Measurements from ENCODE around the gene TREML1.

TREML1 gene

DNA sequence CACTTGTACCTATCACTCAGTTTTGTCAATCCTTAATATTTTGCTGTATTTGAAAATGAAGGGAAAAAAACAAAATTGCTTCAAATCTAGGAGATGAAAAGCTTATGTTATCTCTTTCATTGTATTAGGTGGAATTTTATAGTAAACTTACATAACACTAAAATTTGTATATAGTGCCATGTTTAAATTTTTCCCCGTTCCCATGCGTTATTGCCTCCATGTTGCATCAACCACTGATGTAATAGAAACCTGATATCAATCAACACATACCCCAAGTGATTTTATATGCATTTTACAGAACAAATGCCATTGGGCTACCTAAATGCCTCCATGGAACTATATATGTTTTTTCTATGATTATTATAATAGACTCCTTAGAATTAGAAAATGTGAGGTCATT, 23.5 kb upstream of the TREML1 start:
- FAIRE-seq, result no peak

DNA sequence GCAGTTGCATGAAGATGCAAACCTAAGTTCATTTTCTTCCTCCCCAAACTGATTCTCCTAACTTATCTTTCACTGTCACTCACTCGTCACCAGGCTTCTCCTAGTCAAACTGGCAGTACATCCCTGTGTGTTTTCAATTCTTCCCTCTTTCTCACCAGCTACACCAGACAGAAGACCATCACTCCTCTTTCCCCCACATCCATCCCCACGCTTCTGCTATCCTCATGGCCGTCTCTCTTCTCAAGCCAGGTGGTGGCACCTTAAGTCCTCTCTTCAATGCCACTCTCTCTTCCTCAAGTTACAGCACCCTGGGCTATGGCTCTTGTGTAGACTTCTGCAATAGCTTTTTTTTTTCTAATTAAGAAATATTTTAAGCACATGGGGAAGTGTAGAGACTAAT, 23.1 kb upstream of the TREML1 start:
- FAIRE-seq, result no peak

DNA sequence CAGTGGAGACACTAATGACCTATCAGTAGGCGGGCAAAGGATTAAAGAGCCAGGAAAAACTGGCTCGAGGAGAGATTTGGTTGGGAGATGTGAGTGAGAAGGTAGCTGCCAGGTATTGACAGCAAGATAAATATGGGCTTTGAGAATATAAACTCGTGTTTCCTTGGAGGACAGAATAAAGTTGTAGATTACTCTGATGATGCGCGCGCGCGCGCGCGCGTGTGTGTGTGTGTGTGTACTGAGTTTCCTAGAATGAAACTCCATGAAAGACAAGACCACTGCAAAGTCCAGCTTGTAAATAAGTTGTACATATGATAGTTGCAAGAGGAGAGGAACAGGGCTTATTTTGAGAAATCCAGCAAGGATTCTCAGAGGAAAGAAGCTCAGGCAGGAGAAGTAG, 22.0 kb upstream of the TREML1 start:
- no peak for FAIRE-seq

DNA sequence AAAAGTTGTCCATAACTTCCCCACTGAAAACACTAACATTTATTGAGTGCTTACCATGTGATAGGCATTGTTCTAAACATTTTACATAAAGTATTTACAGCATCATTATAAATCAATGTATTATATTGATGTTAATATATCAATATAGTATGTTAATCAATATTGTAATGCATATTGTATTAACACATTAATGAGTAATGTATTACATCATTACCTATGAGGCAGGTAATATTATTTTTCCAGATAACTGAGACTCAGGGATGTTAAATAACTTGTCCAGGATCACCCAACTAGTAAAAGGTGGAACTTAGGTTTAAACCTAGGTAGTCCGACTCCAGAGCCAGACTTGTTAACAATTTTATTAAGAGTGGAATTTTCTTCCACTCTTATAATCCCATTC, 20.9 kb upstream of the TREML1 start:
- no peak for FAIRE-seq

DNA sequence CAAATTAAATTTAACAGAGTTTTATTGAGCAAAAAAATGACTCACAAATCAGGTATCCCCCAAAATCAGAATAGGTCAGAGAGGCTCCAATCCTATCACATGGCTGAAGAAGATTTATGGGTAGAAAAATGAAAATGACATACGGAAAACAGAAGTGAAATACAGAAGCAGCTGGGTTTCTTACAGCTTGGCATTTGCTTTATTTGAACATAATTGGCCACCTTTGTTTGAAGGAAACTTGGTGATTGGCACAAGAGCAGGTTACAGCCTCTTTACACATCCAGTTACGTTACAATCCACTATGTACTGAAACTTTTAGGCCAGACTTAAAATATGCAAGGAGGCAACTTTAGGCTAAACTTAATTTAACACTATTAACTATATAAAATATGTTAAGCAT, 20.5 kb upstream of the TREML1 start:
- FAIRE-seq, result no peak

DNA sequence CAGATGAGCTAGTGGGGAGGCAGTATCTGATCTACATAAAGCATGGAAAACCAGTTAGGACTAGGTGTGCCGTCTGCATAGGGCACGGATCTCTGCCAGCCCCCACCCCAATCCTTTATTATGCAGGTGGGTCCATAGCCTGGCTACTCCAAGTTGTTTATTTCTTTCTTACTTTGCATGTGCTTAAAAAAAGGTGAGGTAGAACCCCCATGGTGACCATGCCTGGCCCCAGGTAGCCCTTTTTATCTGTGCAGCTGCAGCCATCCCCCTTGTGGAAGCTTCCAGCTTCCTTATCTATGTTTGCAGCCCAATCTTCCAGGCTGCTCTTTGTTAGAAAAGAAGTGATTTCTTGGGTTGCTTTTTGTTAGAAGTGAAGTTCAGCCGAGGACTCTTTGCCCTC, 17.8 kb upstream of the TREML1 start:
- FAIRE-seq, result no peak

DNA sequence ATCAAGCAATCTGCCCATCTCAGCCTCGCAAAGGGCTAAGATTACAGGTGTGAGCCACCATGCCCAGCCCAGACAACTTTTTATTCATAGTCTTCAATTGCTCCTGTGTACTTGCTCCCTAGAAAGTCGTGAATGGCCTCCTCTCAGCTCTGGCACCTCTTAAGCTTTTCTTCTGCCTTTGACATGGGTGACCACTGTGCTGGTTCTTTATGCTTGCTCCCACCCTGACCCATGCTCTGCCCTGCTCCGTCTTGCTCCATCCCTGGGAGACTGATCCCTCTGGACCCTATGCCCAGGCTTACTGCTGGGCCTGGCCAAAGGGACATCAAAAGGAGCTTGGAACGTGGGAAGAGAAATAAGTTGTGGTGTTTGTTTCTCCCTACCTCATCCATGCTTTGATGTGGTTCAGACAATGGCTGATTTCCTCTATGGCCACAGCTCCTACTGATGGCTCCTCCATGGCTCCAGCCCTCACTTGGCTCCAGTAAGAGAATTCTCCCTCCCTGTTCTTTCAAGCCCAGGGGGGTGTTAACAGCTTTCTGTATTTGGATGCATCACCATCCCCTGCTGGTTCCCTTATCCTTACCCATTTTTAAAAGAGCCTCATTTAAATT, 16.5 kb upstream of the TREML1 start:
- FAIRE-seq, result no peak

DNA sequence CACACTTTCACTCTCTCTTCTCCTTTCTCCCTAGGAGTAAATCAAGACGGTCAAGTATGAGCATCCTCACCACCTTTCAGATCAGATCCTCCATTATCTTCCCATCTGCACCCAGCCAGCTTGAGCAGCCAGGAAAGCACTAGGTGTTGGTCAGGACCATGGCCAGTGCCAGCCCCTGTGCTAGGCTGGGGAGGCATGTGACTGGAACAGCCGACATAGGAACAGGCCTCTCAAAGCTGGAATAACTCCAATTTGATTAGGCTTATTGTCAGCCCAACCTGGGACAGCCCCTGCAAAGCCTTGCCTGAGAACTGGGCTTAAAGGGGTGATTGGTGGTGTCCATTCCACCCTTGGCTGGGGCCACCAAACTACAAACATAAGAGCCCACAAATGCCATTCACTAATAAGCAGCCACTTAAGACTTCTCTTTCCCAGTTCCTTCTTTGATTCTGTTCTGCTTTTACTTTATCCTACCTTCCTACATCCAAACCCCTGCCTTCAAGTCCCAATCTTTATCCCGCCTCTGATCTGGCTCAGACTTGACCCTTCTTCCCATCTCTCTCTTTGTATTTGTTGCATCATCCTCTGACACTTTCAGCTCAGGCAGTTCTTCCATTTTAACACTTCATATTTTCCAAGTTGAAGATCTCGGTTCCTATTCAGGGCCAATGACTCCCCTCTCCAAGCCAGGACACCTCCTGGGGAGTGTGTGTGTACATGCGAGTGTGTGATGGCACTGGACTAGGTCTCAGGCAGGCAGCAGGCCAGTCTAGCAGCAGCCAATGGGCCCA, 13.2 kb upstream of the TREML1 start:
- no peak for FAIRE-seq

DNA sequence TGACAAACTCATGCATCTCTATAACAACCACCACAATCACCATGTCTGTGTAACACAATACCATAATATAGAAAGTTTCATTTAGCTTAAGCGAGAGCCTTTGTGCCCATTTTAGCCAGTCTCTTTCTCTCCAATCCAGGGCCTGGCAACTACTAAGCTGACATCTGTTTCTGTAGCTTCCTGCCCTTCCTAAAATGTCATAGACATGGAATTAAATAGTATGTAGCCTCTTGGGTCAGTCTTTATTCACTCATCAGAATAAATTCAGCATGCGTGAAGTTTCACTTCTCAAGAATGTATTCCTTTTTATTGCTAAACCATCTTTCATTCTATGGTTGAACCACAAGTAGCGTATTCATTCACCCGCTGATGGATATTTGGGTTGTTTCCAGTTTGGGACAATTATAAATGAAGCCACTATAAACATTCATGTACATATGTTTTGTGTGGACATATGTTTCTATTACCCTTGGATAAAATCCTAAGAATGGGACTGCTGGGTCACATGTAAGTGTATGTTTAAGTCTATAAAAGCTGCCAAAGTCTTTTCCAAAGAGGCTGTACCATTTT, 10.5 kb upstream of the TREML1 start:
- no peak for FAIRE-seq

DNA sequence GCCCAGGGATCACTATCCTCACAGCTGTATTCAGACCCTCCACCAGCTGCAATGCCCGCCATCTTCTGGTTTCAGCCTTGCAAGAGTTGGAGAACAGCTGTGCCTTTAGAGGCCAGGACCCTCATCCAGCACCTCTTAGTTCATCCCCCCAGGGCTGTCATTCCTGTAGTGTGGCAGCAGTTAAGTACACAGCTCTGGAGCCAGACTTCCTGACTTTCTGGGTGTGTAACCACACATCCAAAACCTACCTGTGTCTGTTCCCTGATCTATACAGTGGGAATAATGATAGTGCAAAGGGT, 9.2 kb upstream of the TREML1 start:
- FAIRE-seq, result no peak

DNA sequence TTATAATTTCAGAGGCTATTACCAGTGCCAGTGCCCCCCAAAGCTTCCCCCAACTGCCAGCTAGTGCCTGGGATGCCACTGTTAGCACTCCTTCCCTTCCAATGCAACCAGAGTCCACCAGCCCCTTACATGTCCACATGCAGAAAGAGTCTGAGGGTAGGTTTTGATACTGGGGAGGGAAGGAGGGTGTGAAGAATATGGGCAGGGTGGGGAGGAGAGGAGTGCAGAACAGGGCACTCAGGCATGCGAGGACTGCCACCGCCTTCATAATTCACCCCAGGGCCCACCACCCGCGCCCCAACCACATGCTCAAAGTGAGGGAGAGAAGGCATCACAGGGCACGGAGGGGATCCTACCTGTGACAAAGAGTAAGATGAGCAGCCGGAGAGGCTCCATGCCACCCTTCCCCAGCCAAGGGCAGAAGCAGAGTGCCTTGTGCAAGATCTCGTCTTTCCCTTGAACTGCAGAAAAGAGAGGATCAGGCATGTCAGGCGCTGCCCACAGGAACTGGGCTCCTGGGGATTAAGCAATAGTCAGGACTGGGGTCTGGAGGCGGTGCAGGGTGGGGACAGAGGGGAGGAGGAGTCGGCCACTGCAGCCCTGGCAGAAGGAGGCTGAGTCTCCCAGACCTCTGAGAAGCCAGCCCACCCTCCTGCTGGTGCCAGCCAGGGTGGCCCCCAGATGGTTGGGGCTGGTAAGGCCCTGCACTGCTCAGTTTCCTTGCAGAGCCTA, 8.7 kb upstream of the TREML1 start, which contains the start of gene TREM2:
Gene TREM2, minus strand, starts transcription at position 430 of the 732 bp plus-strand sequence. Its CDS starts 34 bp downstream, at position 396.
- no peak for FAIRE-seq

DNA sequence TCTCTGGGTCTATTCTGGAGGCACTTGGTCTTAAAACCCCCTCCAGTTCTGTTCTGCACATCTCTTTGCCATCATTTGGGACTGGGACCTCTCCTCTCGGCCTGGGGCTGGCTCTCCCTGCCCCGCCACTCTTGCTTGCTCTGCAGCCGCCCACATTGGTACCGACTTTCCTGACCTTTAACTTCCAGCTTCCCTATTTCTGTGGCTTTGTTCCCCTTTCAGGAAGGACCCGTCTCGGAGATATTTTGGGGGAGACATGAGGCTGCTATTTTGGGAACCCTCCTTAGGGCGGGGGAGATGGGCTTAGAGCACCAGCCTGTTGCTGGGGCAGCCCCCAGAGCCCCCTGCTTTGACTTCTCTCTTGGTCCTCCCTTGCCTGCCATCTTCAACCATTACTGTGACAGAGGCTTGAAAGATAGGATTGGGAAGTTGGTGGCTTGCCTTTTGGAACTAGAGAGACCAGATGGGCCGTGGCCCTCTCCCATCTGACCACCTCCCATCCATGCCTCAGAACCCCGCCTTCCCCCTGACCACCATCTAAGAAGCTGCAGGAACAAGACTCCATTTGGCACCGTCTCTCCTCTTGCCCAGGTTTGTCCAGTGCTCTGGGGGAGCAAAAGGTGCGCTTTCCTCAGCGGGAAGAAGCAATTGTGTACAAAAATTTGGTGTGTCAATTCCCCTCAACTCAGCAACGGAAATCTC, 7.9 kb upstream of the TREML1 start:
- no peak for FAIRE-seq

DNA sequence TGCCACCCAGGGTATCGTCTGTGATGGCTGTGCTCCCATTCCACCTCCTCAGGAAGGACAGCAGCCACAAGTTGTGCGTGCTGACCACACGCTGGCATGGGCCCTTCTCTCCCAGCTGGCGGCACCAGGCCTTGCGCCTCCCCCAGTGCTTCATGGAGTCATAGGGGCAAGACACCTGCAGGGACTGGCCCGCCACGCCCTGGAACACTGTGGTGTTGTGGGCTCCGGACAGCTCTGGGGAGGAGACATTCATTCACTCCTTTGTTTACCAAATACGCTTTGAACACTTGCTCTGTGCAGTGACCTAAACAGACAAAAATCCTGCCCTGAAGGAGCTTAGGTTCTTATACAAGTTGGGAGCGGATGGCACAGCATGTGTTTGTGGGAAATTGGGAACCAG, 7.2 kb upstream of the TREML1 start:
- FAIRE-seq, result no peak

DNA sequence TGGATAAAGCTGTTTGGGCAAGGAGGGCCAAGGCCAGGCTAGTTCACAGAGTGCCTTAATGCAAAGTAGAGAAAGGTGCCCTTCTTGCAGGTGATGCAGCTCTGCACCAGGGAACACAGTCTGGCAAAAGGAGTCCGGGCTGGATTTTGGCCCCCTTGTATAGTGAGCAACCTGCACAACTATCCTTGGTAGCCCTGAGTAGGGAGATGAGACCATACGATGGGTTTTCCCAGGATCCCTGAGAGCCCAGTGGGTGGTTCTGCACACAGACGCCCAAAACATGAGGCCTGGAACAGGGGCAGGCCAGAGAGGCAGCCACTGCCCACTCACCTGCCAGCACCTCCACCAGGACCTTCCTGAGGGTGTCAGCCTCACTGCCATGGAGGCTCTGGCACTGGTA, 6.8 kb upstream of the TREML1 start:
- FAIRE-seq, result no peak

DNA sequence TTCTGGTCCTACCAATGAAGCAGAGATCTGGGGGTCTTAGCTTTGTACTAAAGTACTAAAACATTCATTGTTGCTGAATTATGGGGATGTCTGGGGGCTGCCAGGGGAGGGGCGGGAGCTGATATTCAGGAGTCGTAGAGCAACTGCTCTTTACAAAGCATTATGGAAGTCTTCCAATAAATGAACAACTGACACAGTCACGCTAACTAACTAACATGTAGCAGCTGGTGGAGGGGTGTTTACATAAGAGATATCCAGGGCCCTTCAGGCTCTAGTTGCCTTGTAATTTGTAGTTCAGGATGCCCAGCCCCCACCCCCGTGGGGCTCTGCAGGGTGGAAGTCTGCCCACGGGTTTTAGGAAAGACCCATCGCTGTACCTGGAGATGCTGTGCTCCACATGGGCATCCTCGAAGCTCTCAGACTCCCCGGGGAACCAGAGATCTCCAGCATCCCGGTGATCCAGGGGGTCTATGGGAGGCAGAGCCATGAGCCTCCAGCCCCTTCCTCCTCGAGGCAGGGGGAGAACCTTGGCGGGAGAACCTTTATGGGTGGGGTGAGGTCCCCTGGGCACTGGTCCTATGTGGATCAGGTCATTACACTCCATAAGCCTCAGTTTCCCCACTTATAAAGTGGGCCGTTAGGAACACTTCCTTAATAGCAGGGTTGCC, 5.4 kb upstream of the TREML1 start:
- no peak for FAIRE-seq

DNA sequence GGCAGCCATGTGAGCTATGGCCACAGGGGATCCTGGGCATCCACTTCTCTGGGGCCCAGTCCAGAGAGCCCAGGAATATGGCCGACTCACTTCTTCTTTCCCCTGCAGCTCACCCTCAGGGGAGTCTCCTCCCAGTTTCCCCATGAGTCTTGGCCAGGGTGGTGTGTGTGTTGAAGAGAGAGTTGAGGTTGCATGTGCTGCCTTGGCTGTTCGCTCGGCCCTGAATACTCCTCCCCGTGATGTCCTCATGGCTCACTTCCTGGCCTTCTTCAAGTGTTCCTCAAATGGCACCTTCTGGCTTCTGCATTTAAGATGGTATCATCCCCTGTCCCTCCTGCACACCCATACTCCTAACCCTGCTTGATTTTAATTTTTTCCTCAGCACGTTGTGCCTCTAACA, 3.2 kb upstream of the TREML1 start:
- FAIRE-seq, result no peak

DNA sequence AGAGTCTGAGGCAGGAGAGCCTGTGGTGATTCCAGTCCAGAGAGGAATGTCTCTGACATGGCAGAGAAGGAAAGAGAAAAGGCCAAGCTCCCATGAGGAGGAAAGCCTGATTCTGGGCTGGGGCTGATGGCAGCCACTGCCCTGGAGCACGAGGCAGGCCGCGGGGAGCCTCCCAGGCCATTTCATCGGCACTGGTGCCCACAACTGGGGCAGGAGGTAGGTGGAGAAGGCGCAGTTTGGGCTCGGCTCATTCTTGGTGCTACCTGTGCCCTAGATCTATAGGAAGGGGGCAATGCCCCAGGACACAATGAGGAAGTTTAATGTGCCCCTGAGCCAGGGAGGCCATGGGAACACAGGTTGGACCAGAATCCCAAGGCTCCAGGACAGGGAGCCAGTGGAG, 2.6 kb upstream of the TREML1 start:
- no peak for FAIRE-seq

DNA sequence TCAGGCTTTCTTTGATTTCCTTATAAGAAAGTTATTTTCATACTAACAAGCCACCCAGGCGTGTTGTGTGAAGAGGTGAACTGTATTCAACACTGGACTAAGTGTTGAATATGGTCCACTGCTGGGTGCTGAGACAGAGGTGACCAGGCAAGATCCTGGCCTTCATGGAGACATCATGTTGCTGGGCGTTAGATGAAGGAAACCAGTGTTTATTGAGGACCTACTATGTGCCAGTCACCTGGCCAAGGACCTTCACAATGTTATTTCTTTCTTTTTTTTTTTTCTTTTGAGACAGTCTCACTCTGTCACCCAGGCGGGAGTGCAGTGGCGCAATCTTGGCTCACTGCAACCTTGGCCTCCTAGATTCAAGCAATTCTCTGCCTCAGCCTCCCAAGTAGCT, 1.9 kb upstream of the TREML1 start:
- FAIRE-seq, result no peak

DNA sequence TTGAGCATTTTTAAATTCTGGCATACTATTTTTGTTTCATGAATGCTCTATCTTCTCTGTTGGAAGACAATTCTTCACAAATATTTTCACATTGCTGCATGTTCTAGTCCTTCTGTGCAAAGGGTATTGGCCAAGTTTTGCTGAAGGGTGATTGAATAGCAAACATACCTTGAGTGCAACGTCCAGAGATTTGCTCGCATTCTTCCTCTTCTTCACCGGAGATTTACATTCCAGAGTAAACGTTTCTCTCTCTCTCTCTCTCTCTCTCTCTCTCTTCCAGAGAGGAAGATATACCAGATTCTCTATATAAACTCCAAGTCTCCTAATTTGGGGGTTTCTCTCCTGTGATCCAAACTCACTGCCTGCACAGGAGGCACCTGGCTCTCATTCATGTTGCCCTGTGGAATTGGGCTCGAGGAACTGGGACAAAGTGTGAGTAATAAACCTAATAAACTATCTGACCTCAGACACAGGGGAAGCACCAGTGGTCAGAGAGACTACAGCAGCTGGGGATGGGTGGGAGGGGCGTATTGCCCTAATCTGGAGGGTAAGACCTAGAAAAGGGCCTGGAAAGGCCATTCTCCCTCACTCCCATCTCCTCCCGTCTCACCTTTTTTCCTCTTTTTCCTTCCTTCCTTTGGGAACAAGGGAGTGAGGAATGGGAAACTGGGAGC, 1.1 kb upstream of the TREML1 start:
- no peak for FAIRE-seq

DNA sequence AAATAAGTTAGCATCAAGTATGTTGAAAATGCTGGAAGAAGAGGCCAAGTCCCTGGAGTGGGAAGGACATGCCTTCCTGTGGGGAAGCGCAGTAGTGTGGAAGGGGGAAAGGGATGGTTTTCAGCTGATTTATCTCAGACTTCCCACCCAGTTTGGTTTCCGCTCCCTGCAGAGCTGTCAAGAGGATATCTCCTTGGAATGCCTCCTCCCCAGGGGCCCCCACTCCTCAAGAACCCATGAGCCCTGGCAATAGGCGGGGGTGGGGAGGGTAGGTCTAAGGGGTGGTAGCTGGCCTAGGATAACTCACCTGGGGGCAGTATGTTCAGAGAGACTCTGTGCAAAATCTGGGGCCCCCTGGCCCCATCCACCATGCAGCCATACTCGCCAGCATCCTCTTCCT, 696 bp downstream of the TREML1 start:
- FAIRE-seq, result no peak

DNA sequence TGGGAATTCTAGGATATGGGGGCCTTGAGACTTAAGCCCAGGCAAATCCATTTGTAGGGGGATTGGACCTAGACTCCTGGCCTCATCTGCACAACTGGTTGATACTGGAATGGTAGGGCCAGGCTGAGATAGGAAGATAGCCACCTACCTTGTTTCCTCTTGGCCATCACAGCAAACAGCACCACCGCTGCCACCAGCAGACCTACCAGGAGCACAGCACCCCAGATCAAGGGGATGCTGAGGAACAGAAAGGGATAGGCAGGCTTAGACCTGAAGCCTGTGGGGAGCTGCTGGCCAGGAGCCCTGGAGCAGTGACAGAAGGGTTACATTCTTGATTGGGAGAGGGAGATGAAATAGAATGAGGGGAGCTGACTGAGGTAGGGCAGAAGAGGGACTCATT, 3.5 kb downstream of the TREML1 start:
- FAIRE-seq, result no peak

DNA sequence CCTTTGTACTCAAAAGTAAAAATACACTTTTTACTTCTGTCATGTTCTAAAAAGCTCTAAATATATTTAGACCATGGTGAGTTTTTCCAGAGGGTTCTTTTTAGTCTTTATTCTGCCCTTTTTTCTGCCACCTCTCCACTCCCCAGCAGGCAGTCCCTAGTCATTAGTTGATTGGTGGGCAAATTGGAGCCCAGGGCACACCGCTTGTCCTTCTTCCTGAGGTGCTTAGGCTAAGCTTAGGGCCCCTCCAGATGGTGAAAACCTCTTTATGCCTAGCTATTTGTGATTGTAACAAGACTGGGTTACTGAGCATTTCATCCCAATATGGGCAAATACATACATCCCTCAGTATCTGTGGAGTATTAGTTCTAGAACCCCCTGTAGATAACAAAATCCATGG, 6.2 kb downstream of the TREML1 start:
- no peak for FAIRE-seq
